Measurements from ENCODE around the gene SPTBN5. TPM values are rescaled to one million over a fixed set of nuclear protein-coding genes. Genes with fewer than 3 reads are reported as not detected.

SPTBN5 gene
- total RNA-seq, 1 experiment from 2014 or later: 0.96 TPM

- TF ChIP-seq ATF3 (IDR thresholded peaks at IDR 0.05): no peak
- TF ChIP-seq FOSL1 (IDR thresholded peaks at IDR 0.05; ENCODE audit: low read depth): no peak
- TF ChIP-seq EGR1 (IDR thresholded peaks at IDR 0.05; ENCODE audit: low read depth): no peak
- no peak for TF ChIP-seq TCF7L2 (IDR thresholded peaks at IDR 0.05; ENCODE audit: borderline replicate concordance, extremely low read depth, insufficient read depth, insufficient read length)
Observed at GRCh38 chr15:41937568-41937923, 43.7 kb upstream of the SPTBN5 start (continued).

DNA sequence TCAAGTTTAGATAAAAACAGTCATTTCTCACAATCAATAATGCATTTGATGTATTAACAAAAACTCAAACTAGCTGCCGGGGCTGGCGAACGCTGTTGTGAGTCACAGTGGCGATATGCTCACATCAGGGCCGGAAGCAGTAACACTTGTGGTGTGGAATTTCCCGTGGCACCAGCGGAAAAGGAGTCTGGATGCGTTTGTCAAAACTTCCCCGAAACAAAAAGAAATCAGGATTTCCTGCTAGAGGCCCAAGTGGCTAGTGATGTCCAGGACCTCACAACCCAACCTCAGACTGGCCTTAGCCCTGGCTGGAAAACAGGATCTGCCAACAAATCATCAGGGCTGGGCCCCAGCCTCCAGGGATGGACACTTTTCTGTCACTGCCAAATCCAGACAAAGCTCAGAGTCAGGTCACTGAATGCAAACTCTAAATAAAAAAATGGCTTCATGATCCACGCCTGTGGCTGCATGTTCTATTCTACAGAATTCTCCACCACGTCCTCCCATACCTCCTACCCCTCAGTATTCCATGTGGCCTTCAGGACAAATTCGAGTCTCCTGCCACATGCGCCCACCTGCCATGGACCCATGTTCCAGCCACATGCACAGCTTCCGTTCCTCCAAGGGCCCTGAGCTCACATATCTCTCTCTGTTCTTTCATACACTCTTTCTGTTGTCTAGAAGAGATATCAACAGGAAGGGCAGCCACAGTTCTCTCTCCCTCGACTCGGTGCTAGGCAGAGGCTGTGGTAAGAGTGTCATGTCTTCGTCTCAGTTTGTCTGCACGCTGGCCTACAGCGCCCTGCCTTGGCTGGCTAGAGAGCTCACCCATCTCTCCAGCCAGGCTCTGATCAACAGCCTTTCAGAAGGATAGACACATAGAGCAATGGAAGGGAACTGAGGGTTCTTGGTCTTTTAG lies 43.1 kb upstream of the SPTBN5 start:
- no peak overlapping the region for H3K4me3 ChIP-seq (replicated peaks in 1 of 2; ENCODE audit: low read depth in 1 of 2, low read length in 2 of 2)
- CTCF ChIA-PET: no interaction called here

More for the DNA sequence above, 43.1 kb upstream of the SPTBN5 start:
- Histone ChIP-seq H2AFZ (ENCODE audit: low read depth, low read length, poor library complexity, severe bottlenecking) (no peak overlapping the region), H3K79me2 (ENCODE audit: insufficient read depth, low read length) (peaks cover 53% of the 10 kb centered on the region; the same call in 1 of the 2 replicates), H3K9ac (ENCODE audit: low read length) (no peak overlapping the region), H3K36me3 (ENCODE audit: control insufficient read depth in 1 of 2, insufficient read depth in 2 of 2, low read length in 2 of 2) (peaks cover 0 to 4% of the 10 kb centered on the region in 2 experiments; a peak in 1 of 4 replicates), H3K4me1 (ENCODE audit: control insufficient read depth in 1 of 2, insufficient read depth in 2 of 2, low read length in 2 of 2) (peaks cover 58 to 95% of the 10 kb centered on the region in 2 experiments), H3K27me3 (ENCODE audit: insufficient read depth, low read length) (no peaks in the 10 kb centered on the region), H3K4me2 (ENCODE audit: low read length) (no peak overlapping the region), H4K20me1 (ENCODE audit: insufficient read depth) (no peaks in the 10 kb centered on the region), H3K27ac (ENCODE audit: low read depth, low read length) (no peak overlapping the region), H3K9me2 (ENCODE audit: insufficient read depth) (no peaks in the 10 kb centered on the region), H3K9me3 (ENCODE audit: control insufficient read depth in 1 of 2, insufficient read depth in 1 of 2, low read depth in 1 of 2, low read length in 2 of 2) (no peaks in the 10 kb centered on the region; a peak in 1 of 4 replicates)
- no peak for DNase-seq (ENCODE audit: low read depth, low spot score)
- TF ChIP-seq, protein P1, sequence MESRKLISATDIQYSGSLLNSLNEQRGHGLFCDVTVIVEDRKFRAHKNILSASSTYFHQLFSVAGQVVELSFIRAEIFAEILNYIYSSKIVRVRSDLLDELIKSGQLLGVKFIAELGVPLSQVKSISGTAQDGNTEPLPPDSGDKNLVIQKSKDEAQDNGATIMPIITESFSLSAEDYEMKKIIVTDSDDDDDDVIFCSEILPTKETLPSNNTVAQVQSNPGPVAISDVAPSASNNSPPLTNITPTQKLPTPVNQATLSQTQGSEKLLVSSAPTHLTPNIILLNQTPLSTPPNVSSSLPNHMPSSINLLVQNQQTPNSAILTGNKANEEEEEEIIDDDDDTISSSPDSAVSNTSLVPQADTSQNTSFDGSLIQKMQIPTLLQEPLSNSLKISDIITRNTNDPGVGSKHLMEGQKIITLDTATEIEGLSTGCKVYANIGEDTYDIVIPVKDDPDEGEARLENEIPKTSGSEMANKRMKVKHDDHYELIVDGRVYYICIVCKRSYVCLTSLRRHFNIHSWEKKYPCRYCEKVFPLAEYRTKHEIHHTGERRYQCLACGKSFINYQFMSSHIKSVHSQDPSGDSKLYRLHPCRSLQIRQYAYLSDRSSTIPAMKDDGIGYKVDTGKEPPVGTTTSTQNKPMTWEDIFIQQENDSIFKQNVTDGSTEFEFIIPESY (IDR thresholded peaks at IDR 0.05; ENCODE audit: extremely low read depth, insufficient replicate concordance, low read length): no peak
- TF ChIP-seq CBX3 (IDR thresholded peaks at IDR 0.05; ENCODE audit: low read depth): no peak
- TF ChIP-seq ZFX (IDR thresholded peaks at IDR 0.05): no peak
- no peak for TF ChIP-seq EGR1 (IDR thresholded peaks at IDR 0.05; ENCODE audit: low read depth)
- TF ChIP-seq FOSL1 (IDR thresholded peaks at IDR 0.05; ENCODE audit: low read depth): no peak
- TF ChIP-seq REST (IDR thresholded peaks at IDR 0.05; ENCODE audit: low read depth): no peak
- TF ChIP-seq SIN3A (IDR thresholded peaks at IDR 0.05; ENCODE audit: low read depth): no peak
- no peak for TF ChIP-seq EZH2phosphoT487 (IDR thresholded peaks at IDR 0.05; ENCODE audit: borderline replicate concordance)
- TF ChIP-seq ZNF274 (IDR thresholded peaks at IDR 0.05; ENCODE audit: low read depth, low read length): no peak
- TF ChIP-seq POLR2A (IDR thresholded peaks at IDR 0.05; ENCODE audit: borderline replicate concordance, extremely low read depth, insufficient read depth, insufficient read length): no peak
- no peak for TF ChIP-seq SP1 (IDR thresholded peaks at IDR 0.05; ENCODE audit: low read depth)
- no peak for ATAC-seq
- POLR2A ChIA-PET: no interaction called here
- intact Hi-C loops (cut with micrococcal nuclease): loop anchor here (5.0 kb wide), 1 partner anchor 35 kb away; the partner anchor contains the start of gene EHD4
- BruUV-seq (replicated peaks): no TSS peak
- RAD21 ChIA-PET (ENCODE audit: low non-redundant PET in 1 of 2, low total read pairs in 2 of 2, uncharacterized antibody in 2 of 2, unreplicated experiment in 2 of 2): no interaction called here

All from HCT116 (cell line).